ENCODE measurements around the gene WBP1L.
"Not testable (repeated sequence)": the region's sequence is repeated elsewhere in the genome, so short reads cannot be mapped to it uniquely, and the experiment has no call there.

Gene WBP1L

DNA sequence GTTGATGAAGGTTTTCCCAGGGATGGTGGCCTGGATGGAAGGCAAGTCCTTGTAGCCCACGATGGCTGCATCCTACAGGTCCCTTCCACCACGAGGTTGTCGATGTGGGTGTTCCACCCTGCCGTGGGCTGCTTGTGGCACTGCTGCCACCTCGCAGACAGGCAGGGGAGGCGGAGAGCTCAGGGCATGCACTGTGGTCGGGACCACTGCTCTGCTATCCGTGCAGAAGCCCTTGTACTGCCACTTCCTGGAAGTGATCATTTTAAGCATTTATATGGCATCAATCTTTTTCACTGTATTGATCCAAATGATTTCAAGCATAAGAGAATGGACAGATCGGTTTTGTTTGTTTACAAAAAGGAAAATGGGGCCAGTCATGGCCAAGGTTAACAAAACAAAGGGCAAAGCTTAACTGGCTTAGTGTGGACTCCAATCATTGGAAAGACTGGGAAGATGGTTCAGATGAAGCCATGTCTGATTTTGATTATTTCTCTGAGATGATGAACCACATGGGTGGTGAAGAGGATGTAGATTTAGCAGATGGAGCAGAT, 101.7 kb downstream of the WBP1L start:
- Histone ChIP-seq H3K4me3 (ENCODE audit: low read depth, low read length) (no peak overlapping the region), H3K9me3 (ENCODE audit: control insufficient read depth, insufficient read depth, low read length) (no peaks in the 10 kb centered on the region), H3K4me1 (ENCODE audit: control insufficient read depth, insufficient read depth, low read length) (no peaks in the 10 kb centered on the region), H3K27me3 (ENCODE audit: control insufficient read depth, insufficient read depth, low read length) (no peaks in the 10 kb centered on the region), H3K27ac (ENCODE audit: low read depth, low read length) (no peak overlapping the region), H3K9ac (ENCODE audit: low read depth, low read length) (no peak overlapping the region), H3K36me3 (ENCODE audit: control insufficient read depth, insufficient read depth, low read length) (no peaks in the 10 kb centered on the region)

DNA sequence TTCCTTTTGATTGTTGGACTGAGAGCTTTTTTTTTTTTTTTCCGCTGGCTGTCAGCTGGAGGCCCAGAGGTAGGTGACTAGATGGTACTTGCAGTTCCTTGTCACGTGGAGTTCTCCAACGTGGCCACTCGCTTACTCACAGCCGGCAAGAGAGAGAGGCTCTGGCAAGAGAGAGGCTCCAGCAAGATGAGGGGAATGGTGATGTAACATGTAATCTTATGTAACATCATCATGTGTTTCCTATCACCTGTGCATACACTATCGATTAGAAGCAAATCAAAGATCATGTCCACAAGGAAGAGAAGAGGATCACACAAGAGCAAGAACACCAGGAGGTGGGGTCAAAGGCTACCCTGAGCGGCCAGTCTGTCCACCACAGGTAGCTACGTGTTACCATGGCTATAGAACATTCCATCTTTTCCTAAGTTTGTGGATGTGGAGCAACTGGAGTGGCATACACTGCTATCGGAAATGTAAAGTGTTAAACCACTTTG, 106.3 kb downstream of the WBP1L start:
- Histone ChIP-seq H3K27me3 (ENCODE audit: control insufficient read depth, insufficient read depth, low read length) (no peaks in the 10 kb centered on the region), H3K36me3 (ENCODE audit: control insufficient read depth, insufficient read depth, low read length) (no peaks in the 10 kb centered on the region), H3K4me1 (ENCODE audit: control insufficient read depth, insufficient read depth, low read length) (no peaks in the 10 kb centered on the region), H3K9ac (ENCODE audit: low read depth, low read length) (no peak overlapping the region), H3K9me3 (ENCODE audit: control insufficient read depth, insufficient read depth, low read length) (no peaks in the 10 kb centered on the region), H3K27ac (ENCODE audit: low read depth, low read length) (no peak overlapping the region), H3K4me3 (ENCODE audit: low read depth, low read length) (no peak overlapping the region)

- peaks cover 21% of the 10 kb centered on the region for H3K4me1 ChIP-seq (ENCODE audit: control insufficient read depth, insufficient read depth, low read length)
- not testable (repeated sequence) for H3K4me3 ChIP-seq (ENCODE audit: low read depth, low read length); H3K27ac ChIP-seq (ENCODE audit: low read depth, low read length); H3K27me3 ChIP-seq (ENCODE audit: control insufficient read depth, insufficient read depth, low read length); H3K9ac ChIP-seq (ENCODE audit: low read depth, low read length); H3K36me3 ChIP-seq (ENCODE audit: control insufficient read depth, insufficient read depth, low read length); H3K9me3 ChIP-seq (ENCODE audit: control insufficient read depth, insufficient read depth, low read length)
Measured at GRCh38 chr10:102853237-102853636, 109.5 kb downstream of the WBP1L start.

GRCh38 chr10:102855731-102856436, 112.1 kb downstream of the WBP1L start:
- H3K27me3 ChIP-seq (ENCODE audit: control insufficient read depth, insufficient read depth, low read length); H3K9ac ChIP-seq (ENCODE audit: low read depth, low read length); H3K4me3 ChIP-seq (ENCODE audit: low read depth, low read length); H3K9me3 ChIP-seq (ENCODE audit: control insufficient read depth, insufficient read depth, low read length); H3K36me3 ChIP-seq (ENCODE audit: control insufficient read depth, insufficient read depth, low read length): not testable (repeated sequence)
- Histone ChIP-seq H3K4me1 (ENCODE audit: control insufficient read depth, insufficient read depth, low read length) (peaks cover 21% of the 10 kb centered on the region), H3K27ac (ENCODE audit: low read depth, low read length) (peak overlapping the region; percentile 77)

DNA sequence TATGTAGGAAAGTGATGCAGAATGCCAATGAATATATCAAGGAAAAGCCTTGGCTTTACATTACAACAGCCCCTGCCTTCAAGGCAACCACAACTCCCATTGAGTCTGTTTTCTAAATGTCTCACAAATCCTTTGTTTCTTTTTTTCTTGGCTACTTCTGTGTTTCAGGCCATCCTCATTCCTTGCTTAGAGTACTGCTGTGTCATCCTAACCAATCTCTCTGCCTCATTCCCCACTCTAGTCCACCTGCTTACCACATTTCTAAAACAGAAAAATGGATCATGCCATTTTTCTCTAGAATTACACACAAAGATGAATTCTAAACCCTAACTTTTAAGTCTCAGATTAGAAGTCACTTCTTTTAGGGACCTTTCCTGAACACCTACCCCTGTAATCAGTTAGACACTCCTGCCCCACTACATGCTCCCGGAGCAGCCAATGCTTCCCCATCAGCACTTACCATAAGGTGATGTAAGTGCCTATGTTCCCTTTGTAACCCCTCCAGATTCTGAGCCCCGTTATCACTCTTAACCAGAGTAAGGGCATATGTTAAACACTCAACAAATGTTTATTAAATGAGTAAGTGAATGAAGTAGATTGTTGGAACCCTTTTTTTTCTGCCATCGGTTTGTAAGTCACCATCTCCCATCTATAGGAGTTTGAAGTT, 113.1 kb downstream of the WBP1L start:
- H3K4me3 ChIP-seq (ENCODE audit: low read depth, low read length) = no peak overlapping the region
- H3K36me3 ChIP-seq (ENCODE audit: control insufficient read depth, insufficient read depth, low read length) = no peaks in the 10 kb centered on the region
- peaks cover 21% of the 10 kb centered on the region for H3K4me1 ChIP-seq (ENCODE audit: control insufficient read depth, insufficient read depth, low read length)
- no peaks in the 10 kb centered on the region for H3K9me3 ChIP-seq (ENCODE audit: control insufficient read depth, insufficient read depth, low read length)
- no peaks in the 10 kb centered on the region for H3K27me3 ChIP-seq (ENCODE audit: control insufficient read depth, insufficient read depth, low read length)
- no peak overlapping the region for H3K9ac ChIP-seq (ENCODE audit: low read depth, low read length)
- peak overlapping the region; percentile 77 for H3K27ac ChIP-seq (ENCODE audit: low read depth, low read length)

DNA sequence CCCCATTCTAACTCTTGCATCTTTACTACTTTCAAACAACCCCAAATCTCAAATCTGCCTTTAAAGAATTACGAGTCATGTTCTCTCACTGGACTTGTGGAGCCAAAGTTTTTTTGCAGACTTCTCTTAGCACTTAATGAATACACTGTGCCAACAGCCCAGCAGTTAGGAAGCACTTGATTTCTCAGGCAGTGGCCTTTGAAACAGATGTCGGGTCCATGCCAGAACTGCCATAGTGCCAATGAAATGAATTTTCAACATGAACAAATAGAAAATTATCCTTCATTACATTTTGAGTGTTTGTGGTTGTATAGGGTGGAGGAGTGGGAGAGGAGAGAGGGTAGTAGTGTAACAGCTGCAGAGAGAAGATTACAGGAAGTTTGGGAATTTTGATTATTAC, 116.2 kb downstream of the WBP1L start:
- Histone ChIP-seq H3K4me1 (ENCODE audit: control insufficient read depth, insufficient read depth, low read length) (peaks cover 21% of the 10 kb centered on the region), H3K4me3 (ENCODE audit: low read depth, low read length) (no peak overlapping the region), H3K9me3 (ENCODE audit: control insufficient read depth, insufficient read depth, low read length) (no peaks in the 10 kb centered on the region), H3K9ac (ENCODE audit: low read depth, low read length) (no peak overlapping the region), H3K27me3 (ENCODE audit: control insufficient read depth, insufficient read depth, low read length) (no peaks in the 10 kb centered on the region), H3K27ac (ENCODE audit: low read depth, low read length) (no peak overlapping the region), H3K36me3 (ENCODE audit: control insufficient read depth, insufficient read depth, low read length) (0 out of 2 replicates have a peak, but pooled peaks cover 3% of the 10 kb centered on the region)

- H3K4me1 ChIP-seq (ENCODE audit: control insufficient read depth, insufficient read depth, low read length) = 0 out of 2 replicates have a peak, but pooled peaks cover under 1% of the 10 kb centered on the region
- no peak overlapping the region for H3K27ac ChIP-seq (ENCODE audit: low read depth, low read length)
- H3K4me3 ChIP-seq (ENCODE audit: low read depth, low read length) = no peak overlapping the region
- no peak overlapping the region for H3K9ac ChIP-seq (ENCODE audit: low read depth, low read length)
- H3K27me3 ChIP-seq (ENCODE audit: control insufficient read depth, insufficient read depth, low read length) = no peaks in the 10 kb centered on the region
- 0 out of 2 replicates have a peak, but pooled peaks cover 3% of the 10 kb centered on the region for H3K36me3 ChIP-seq (ENCODE audit: control insufficient read depth, insufficient read depth, low read length)
- no peaks in the 10 kb centered on the region for H3K9me3 ChIP-seq (ENCODE audit: control insufficient read depth, insufficient read depth, low read length)
Measured at GRCh38 chr10:102863660-102864059, 119.9 kb downstream of the WBP1L start.

DNA sequence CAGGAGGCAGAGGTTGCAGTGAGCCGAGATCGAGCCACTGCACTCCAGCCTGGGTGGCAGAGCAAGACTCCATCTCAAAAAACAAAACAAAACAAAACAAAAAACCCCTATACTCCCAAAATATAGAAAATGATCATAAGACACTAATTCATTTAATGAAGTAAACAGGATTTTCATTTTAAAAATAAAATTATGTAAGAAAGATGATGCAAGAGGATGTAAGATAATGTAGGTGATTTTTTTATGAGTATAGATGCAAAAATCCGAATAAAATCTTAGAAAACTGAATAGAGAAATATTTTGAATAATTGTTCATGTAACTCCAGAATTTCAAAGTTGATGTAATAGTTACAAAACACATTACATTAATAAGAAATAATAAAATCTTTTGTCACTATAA, 121.9 kb downstream of the WBP1L start:
- Histone ChIP-seq H3K9me3 (ENCODE audit: control insufficient read depth, insufficient read depth, low read length) (no peaks in the 10 kb centered on the region), H3K4me1 (ENCODE audit: control insufficient read depth, insufficient read depth, low read length) (peaks cover 10% of the 10 kb centered on the region; the same call in 1 of the 2 replicates), H3K36me3 (ENCODE audit: control insufficient read depth, insufficient read depth, low read length) (0 out of 2 replicates have a peak, but pooled peaks cover 3% of the 10 kb centered on the region), H3K27ac (ENCODE audit: low read depth, low read length) (no peak overlapping the region), H3K9ac (ENCODE audit: low read depth, low read length) (no peak overlapping the region), H3K4me3 (ENCODE audit: low read depth, low read length) (no peak overlapping the region), H3K27me3 (ENCODE audit: control insufficient read depth, insufficient read depth, low read length) (no peaks in the 10 kb centered on the region)

Data from HUES48 (cell line).